Transverse colon (tissue), 4 donors: Measurements from ENCODE around the gene NPAS3. TPM values are rescaled to one million over a fixed set of nuclear protein-coding genes. Genes with fewer than 3 reads are reported as not detected.

Experiments
- DNase-seq: peaks from one replicate; pipeline ENCODE4 v3.0.0-alpha.2; 2019
- H3K27ac ChIP-seq, 4 donors: fragments of 200-600 bp; sonication (generic); 2 replicates each; pipeline ENCODE4 v1.5.1; 2016 to 2018; ENCODE audit warnings: inconsistent platforms in 4 of 4
- H3K27me3 ChIP-seq: fragments of 200-600 bp; sonication (generic); 2 replicates; pipeline ENCODE4 v1.5.1; 2017; ENCODE audit warnings: inconsistent platforms
- H3K36me3 ChIP-seq, 4 donors: fragments of 200-600 bp; sonication (generic); 2 replicates each; pipeline ENCODE4 v1.5.1; 2017 to 2019; ENCODE audit warnings: inconsistent platforms in 4 of 4
- H3K4me1 ChIP-seq, 4 donors: fragments of 200-600 bp; sonication (generic); 2 replicates each; pipeline ENCODE4 v1.5.1; 2017 to 2020; ENCODE audit warnings: inconsistent platforms in 4 of 4
- H3K4me3 ChIP-seq, 4 donors: fragments of 200-600 bp; sonication (generic); 1 replicate in 1 of 4; 2 replicates in 3 of 4; pipeline versions ENCODE4 v1.5.1 to v1.6.1; 2017 to 2019; ENCODE audit warnings: inconsistent platforms in 4 of 4
- H3K9me3 ChIP-seq, 2 donors: fragments of 200-600 bp; sonication (generic); 2 replicates each; pipeline ENCODE4 v1.5.1; 2017 to 2019; ENCODE audit warnings: inconsistent platforms in 2 of 2
- EP300 ChIP-seq: sonication (generic); formaldehyde crosslinking; IDR thresholded peaks from one replicate; pipeline ENCODE4 v1.6.1; 2017; ENCODE audit warnings: antibody characterized with exemption, low read depth
- POLR2A ChIP-seq: fragments of 450-650 bp; IDR thresholded peaks from one replicate; pipeline ENCODE4 v1.6.1; 2016; ENCODE audit warnings: antibody characterized with exemption, mild to moderate bottlenecking, moderate library complexity
- POLR2AphosphoS5 ChIP-seq, 3 donors: sonication (generic); formaldehyde crosslinking; IDR thresholded peaks; one replicate each; pipeline ENCODE4 v1.6.1; 2016; ENCODE audit warnings: antibody characterized with exemption in 3 of 3
- WGBS, 2 donors: methylation state at CpG; one replicate each; pipeline ENCODE4 v1.1.5; 2018; ENCODE audit warnings: low coverage in 1 of 2; 5-methylcytosine and 5-hydroxymethylcytosine counted together
- in situ Hi-C, 4 donors: fragments of 200-750 bp; cut with MboI; loops; one replicate each; pipeline versions ENCODE4 v1.15.0 to v1.15.1; 2017; ENCODE audit warnings: low sequenced_read_pairs in 3 of 4, low pct_ligation_motif_present in 1 of 4, low pct_unique_long_range_greater_than_20kb in 1 of 4
- intact Hi-C: fragments of 100-400 bp; cut with DNase I; formaldehyde crosslinking; loops from one replicate; pipeline ENCODE4 v1.15.1; 2023; ENCODE audit warnings: low total_unique reads
- total RNA-seq, 4 donors: library from RNA; depleted of rRNA; stranded (reverse); fragments of >200 nt; gene quantifications; one replicate each; pipeline ENCODE4 v1.1.0, GENCODE V29; 2016
- TF ChIP-seq, protein P1 (sequence below), 5 experiments: fragments of 200-600 bp in 3 of 5; fragments of 450-650 bp in 2 of 5; sonication (generic) in 3 of 5; IDR thresholded peaks; 1 replicate in 2 of 5; 2 replicates in 3 of 5; pipeline ENCODE4 v1.5.1; 2016 to 2017; ENCODE audit warnings: antibody characterized with exemption in 5 of 5, inconsistent platforms in 3 of 5, mild to moderate bottlenecking in 2 of 5, moderate library complexity in 1 of 5

The NPAS3 gene
- total RNA-seq, 4 donors from 2014 or later, result 0.96 to 6.4 (median 1.8) TPM

DNA sequence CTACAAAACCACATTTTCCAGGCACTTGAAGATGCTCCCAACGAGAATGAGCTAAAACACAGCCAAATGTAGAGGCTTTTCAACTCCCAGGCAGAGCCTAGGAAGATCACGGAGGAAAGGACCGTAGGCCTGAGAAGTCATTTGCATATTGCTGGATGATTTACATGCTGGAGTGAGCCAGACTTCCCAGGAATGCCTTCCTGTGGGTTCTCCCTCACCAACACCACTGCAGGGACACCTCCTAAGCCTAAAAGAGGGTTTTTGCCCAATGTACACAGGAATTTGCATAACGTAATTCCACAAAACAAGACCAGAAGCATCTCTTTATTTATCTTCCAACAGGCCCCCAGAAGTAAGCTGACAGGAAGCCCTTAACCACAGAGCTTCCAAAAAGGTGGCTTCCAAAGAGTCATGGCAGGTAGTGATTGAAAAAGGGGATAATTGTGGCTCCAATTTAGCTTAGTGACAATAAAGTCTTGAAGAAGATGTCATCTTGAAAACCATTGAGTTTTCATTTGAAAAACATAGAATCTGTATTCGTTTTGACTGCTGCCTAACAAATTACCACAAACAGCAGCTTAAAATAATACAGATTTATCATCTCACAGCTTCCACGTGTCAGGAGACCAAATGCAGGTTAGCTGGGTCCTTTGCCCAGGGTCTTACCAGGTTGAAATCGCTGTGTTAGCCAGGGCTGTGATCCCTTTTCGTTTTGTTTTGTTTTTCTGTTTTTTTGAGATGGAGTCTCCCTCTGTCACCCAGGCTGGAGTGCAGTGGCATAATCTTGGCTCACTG lies 896.0 kb downstream of the NPAS3 start:
- TF ChIP-seq, protein P1, sequence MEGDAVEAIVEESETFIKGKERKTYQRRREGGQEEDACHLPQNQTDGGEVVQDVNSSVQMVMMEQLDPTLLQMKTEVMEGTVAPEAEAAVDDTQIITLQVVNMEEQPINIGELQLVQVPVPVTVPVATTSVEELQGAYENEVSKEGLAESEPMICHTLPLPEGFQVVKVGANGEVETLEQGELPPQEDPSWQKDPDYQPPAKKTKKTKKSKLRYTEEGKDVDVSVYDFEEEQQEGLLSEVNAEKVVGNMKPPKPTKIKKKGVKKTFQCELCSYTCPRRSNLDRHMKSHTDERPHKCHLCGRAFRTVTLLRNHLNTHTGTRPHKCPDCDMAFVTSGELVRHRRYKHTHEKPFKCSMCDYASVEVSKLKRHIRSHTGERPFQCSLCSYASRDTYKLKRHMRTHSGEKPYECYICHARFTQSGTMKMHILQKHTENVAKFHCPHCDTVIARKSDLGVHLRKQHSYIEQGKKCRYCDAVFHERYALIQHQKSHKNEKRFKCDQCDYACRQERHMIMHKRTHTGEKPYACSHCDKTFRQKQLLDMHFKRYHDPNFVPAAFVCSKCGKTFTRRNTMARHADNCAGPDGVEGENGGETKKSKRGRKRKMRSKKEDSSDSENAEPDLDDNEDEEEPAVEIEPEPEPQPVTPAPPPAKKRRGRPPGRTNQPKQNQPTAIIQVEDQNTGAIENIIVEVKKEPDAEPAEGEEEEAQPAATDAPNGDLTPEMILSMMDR (IDR thresholded peaks at IDR 0.05), result no peak
- no peak for TF ChIP-seq POLR2A
- no peak for TF ChIP-seq POLR2AphosphoS5 (IDR thresholded peaks at IDR 0.05)
- Histone ChIP-seq H3K27ac (no peak overlapping the region), H3K27me3 (no peaks in the 10 kb centered on the region), H3K4me1 (peaks cover 0 to 12% (median 4%) of the 10 kb centered on the region in 4 donors), H3K36me3 (no peaks in the 10 kb centered on the region), H3K4me3 (no peak overlapping the region), H3K9me3 (no peaks in the 10 kb centered on the region)
- intact Hi-C loops (no loop called here), in situ Hi-C loops (loop anchor here in 3 of 4 donors (10.0 to 25.0 kb wide), 4 partner anchors 253 to 480 kb away; no protein-coding TSS in a partner anchor)
- DNase-seq, result no peak
- 74 to 83% methylated on average over 3 to 8 of the region's 8 CpGs for WGBS, 2 donors

DNA sequence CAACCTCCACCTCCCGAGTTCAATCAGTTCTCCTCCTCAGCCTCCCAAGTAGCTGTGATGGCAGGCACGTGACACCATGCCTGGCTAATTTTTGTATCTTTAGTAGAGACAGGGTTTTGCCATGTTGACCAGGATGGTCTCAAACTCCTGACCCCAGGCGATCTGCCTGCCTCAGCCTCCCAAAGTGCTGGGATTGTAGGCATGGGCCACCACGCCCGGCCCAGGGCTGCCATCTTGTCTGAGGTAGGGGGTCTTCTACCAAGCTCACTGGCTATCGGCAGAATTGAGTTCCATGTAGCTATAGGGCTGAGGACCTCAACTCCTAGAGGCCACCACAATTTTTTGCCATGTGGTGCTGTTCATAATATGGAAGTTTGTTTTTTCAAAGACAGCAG lies 896.6 kb downstream of the NPAS3 start:
- Histone ChIP-seq H3K36me3 (no peaks in the 10 kb centered on the region), H3K9me3 (no peaks in the 10 kb centered on the region), H3K4me3 (no peak overlapping the region), H3K27me3 (no peaks in the 10 kb centered on the region), H3K27ac (no peak overlapping the region), H3K4me1 (peaks cover 0 to 12% (median 4%) of the 10 kb centered on the region in 4 donors)
- in situ Hi-C loops, result loop anchor here in 3 of 4 donors (10.0 to 25.0 kb wide), 4 partner anchors 252 to 480 kb away; no protein-coding TSS in a partner anchor
- TF ChIP-seq POLR2A (no peak), EP300 (no peak), POLR2AphosphoS5 (IDR thresholded peaks at IDR 0.05) (no peak)
- TF ChIP-seq, protein P1 (IDR thresholded peaks at IDR 0.05), result no peak
- 80 to 90% methylated on average over 1 to 6 of the region's 6 CpGs for WGBS, 2 donors
- DNase-seq, result no peak
- intact Hi-C loops, result no loop called here

DNA sequence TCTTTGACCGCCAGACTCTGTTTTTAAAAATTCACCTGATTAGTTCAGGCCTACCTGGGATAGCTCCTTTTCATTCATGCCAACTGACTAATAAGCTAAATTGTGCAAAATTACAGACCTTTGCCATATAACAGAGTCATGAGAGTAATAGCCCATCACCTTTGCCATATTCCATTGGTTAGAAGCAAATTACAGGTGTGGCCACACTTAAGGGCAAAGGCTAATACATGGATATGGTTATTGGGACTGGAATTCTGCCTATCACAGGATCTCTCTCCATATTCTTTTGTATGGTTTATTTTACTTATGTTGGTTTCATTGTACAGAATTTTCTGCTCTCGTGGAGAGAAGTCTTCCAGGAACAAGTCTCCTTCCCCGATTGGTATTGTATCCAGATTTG lies 897.0 kb downstream of the NPAS3 start:
- intact Hi-C loops, result no loop called here

DNA sequence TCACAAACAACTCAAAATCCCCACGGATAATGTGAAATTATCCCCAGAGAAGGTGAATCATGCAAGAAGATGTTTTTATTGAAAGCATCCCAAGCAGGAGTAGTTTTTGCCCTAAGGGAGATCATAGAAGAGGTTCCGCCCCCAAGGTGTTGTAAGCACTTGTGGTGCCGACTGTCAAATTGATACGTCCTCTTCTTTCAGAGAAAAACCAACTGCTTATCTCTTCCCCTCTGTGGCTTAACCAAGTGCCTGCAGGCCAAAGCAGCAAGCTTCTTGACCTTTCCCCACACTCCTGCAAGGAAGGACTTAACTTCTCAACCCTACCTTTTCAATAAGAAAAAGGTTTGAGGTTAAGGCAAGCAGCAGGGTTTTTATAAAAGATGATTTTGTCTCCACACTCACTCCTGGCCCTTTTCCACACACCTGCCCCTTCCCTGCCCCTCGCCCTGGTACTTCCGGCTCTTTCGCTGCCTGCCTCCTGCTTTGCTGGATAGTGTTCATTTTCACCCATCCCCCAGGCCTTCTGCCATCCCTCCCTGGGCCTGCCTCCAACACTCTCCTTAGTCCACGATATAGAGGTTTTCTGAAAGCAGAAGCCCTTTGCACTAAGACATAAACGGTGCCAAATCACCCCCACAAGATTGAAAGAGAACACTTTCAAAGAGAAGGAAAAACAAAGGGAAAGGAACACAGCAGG lies 897.7 kb downstream of the NPAS3 start:
- DNase-seq, result no peak
- in situ Hi-C loops, result loop anchor here in 3 of 4 donors (10.0 to 25.0 kb wide), 4 partner anchors 251 to 478 kb away; no protein-coding TSS in a partner anchor
- no peak for TF ChIP-seq POLR2AphosphoS5 (IDR thresholded peaks at IDR 0.05)
- no peak for TF ChIP-seq POLR2A
- TF ChIP-seq, protein P1 (IDR thresholded peaks at IDR 0.05), result no peak
- TF ChIP-seq EP300, result no peak
- intact Hi-C loops, result no loop called here
- Histone ChIP-seq H3K4me3 (no peak overlapping the region), H3K36me3 (no peaks in the 10 kb centered on the region), H3K27ac (no peak overlapping the region), H3K4me1 (peaks cover 0 to 12% (median 4%) of the 10 kb centered on the region in 4 donors), H3K27me3 (no peaks in the 10 kb centered on the region), H3K9me3 (no peaks in the 10 kb centered on the region)
- WGBS, 2 donors, result 72 to 78% methylated on average over 6 to 9 of the region's 9 CpGs

More for the DNA sequence above, 897.0 kb downstream of the NPAS3 start:
- Histone ChIP-seq H3K4me1 (peaks cover 0 to 12% (median 4%) of the 10 kb centered on the region in 4 donors), H3K4me3 (no peak overlapping the region), H3K27me3 (no peaks in the 10 kb centered on the region), H3K27ac (no peak overlapping the region), H3K36me3 (no peaks in the 10 kb centered on the region), H3K9me3 (no peaks in the 10 kb centered on the region)
- 66 to 75% methylated on average over 3 of the region's 3 CpGs for WGBS, 2 donors
- no peak for TF ChIP-seq POLR2A
- in situ Hi-C loops, result loop anchor here in 3 of 4 donors (10.0 to 25.0 kb wide), 4 partner anchors 252 to 479 kb away; no protein-coding TSS in a partner anchor
- no peak for DNase-seq
